ENCODE results near the gene RECQL5. TPM values are rescaled to one million over a fixed set of nuclear protein-coding genes. Genes with fewer than 3 reads are reported as not detected.

RECQL5 gene
- total and polyA plus RNA-seq, 12 donors: 11.2 to 188 (median 32.9) TPM

DNA sequence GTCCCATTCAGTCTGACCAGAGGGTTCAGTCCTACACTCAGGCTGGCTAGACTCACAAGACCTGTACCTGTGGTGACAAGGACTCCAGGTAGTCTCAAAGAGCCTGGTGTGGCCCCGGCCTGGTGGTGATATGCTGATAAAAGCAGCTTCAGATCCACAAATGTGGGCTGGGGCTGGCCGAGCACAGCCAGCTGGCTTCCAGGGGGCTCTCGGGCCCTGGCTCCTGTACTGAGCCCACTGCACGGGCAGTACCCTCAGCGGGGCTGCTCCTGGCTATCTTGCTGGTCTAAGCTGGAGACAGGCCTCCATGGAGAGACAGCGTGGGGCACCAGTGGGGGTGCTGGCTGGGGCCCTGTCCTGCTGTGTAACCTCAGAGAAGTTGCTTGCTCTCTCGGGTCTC lies 29.4 kb downstream of the RECQL5 start:
- Histone ChIP-seq H3K27ac (no peak overlapping the region), H3K9me3 (replicated peaks in 1 of 3) (no peaks in the 10 kb centered on the region), H3K27me3 (no peaks in the 10 kb centered on the region), H3K36me3 (replicated peaks in 1 of 2) (no peaks in the 10 kb centered on the region), H3K4me1 (replicated peaks in 1 of 2) (peaks cover 14 to 18% of the 10 kb centered on the region in 2 donors), H3K4me3 (no peak overlapping the region)
- intact Hi-C loops (cut with DNase I): no loop called here
- TF ChIP-seq, protein P1, sequence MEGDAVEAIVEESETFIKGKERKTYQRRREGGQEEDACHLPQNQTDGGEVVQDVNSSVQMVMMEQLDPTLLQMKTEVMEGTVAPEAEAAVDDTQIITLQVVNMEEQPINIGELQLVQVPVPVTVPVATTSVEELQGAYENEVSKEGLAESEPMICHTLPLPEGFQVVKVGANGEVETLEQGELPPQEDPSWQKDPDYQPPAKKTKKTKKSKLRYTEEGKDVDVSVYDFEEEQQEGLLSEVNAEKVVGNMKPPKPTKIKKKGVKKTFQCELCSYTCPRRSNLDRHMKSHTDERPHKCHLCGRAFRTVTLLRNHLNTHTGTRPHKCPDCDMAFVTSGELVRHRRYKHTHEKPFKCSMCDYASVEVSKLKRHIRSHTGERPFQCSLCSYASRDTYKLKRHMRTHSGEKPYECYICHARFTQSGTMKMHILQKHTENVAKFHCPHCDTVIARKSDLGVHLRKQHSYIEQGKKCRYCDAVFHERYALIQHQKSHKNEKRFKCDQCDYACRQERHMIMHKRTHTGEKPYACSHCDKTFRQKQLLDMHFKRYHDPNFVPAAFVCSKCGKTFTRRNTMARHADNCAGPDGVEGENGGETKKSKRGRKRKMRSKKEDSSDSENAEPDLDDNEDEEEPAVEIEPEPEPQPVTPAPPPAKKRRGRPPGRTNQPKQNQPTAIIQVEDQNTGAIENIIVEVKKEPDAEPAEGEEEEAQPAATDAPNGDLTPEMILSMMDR (IDR thresholded peaks at IDR 0.05): no peak
- TF ChIP-seq POLR2A (IDR thresholded peaks at IDR 0.05): no peak
- WGBS, 4 donors: 82 to 100% (median 94%) methylated on average over 2 to 7 of the region's 7 CpGs
- no peak for DNase-seq

- WGBS, 4 donors: 84 to 91% (median 89%) methylated on average over 13 of the region's 13 CpGs
- no peak for DNase-seq
- Histone ChIP-seq H3K4me1 (replicated peaks in 1 of 2) (peaks cover 14 to 18% of the 10 kb centered on the region in 2 donors), H3K27ac (no peak overlapping the region), H3K36me3 (replicated peaks in 1 of 2) (no peaks in the 10 kb centered on the region), H3K4me3 (no peak overlapping the region), H3K27me3 (no peaks in the 10 kb centered on the region), H3K9me3 (replicated peaks in 1 of 3) (no peaks in the 10 kb centered on the region)
- TF ChIP-seq, protein P1 (IDR thresholded peaks at IDR 0.05): no peak
- no peak for TF ChIP-seq POLR2A (IDR thresholded peaks at IDR 0.05)
- intact Hi-C loops (cut with DNase I): no loop called here
These were observed 29.8 kb downstream of the RECQL5 start for GRCh38 chr17:75637143-75637538.

DNA sequence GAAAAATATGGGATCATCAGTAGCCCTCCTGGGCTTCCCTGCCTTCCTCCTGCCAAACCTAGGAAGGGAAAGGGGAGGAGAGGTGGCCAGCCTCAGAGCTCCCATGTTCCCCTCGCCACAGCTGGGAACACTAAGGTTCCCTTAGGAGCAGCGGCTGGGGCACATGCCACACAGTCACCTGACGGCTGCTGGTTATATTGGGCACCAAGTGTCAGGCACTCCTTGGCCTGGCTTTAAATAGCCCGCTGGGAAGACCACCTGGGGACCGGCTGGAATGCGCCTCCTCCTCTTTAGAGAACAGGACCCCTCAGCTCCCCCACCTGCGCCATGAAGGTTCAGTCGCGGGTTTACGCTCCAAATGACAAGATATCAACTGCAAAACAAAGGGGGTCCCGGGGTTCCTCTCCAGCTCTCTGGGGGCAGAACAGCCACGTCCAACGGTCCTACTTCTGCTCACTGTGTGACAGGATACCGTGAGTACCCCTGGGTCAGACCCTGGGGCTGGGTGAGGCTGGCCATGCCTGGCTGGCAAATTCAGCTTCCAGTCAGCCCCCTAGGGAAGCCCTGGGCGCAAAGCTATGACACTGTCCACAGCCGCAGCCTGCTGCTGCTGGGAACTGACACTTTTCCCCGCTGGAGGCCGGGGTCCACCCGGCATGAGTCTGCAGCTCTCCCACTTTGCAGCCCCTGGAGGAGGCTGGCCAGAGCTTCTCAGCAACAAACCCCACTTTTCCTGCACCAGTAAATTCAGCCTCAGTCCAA lies 30.4 kb downstream of the RECQL5 start:
- peaks cover 14 to 18% of the 10 kb centered on the region in 2 donors for H3K4me1 ChIP-seq (replicated peaks in 1 of 2)
- WGBS, 4 donors: 88 to 96% (median 95%) methylated on average over 12 to 19 of the region's 19 CpGs

GRCh38 chr17:75635610-75636202 lies 31.2 kb downstream of the RECQL5 start:
- Histone ChIP-seq H3K4me1 (replicated peaks in 1 of 2) (peaks cover 14 to 18% of the 10 kb centered on the region in 2 donors), H3K4me3 (no peak overlapping the region), H3K27me3 (no peaks in the 10 kb centered on the region), H3K27ac (no peak overlapping the region), H3K9me3 (replicated peaks in 1 of 3) (no peaks in the 10 kb centered on the region), H3K36me3 (replicated peaks in 1 of 2) (no peaks in the 10 kb centered on the region)
- WGBS, 4 donors: 66 to 91% (median 81%) methylated on average over 6 to 16 of the region's 16 CpGs
- no peak for DNase-seq
- intact Hi-C loops (cut with DNase I): no loop called here
- TF ChIP-seq, protein P1 (IDR thresholded peaks at IDR 0.05): no peak
- TF ChIP-seq POLR2A (IDR thresholded peaks at IDR 0.05): no peak

More for the DNA sequence above, 30.4 kb downstream of the RECQL5 start:
- H3K36me3 ChIP-seq (replicated peaks in 1 of 2): no peaks in the 10 kb centered on the region
- H3K27ac ChIP-seq: no peak overlapping the region
- no peaks in the 10 kb centered on the region for H3K9me3 ChIP-seq (replicated peaks in 1 of 3)
- TF ChIP-seq, protein P1 (IDR thresholded peaks at IDR 0.05): no peak
- TF ChIP-seq POLR2A (IDR thresholded peaks at IDR 0.05): no peak
- no peak for DNase-seq
- H3K27me3 ChIP-seq: no peaks in the 10 kb centered on the region
- no peak overlapping the region for H3K4me3 ChIP-seq
- intact Hi-C loops (cut with DNase I): no loop called here
